ENCODE data around the gene MUC12. TPM values are rescaled to one million over a fixed set of nuclear protein-coding genes. Genes with fewer than 3 reads are reported as not detected.
"Not testable (repeated sequence)": the region's sequence is repeated elsewhere in the genome, so short reads cannot be mapped to it uniquely, and the experiment has no call there.

Gene MUC12
- total RNA-seq, 1 donor from 2014 or later, result not detected

- DNase-seq, result not testable (repeated sequence)
These were observed 94.8 kb downstream of the MUC12 start for GRCh38 chr7:101064176-101064550.

- not testable (repeated sequence) for DNase-seq
These were observed 95.8 kb downstream of the MUC12 start for GRCh38 chr7:101065162-101065561.

GRCh38 chr7:101066141-101066832, 96.9 kb downstream of the MUC12 start:
- no peak for DNase-seq

- DNase-seq, result no peak
These were observed 97.4 kb downstream of the MUC12 start for GRCh38 chr7:101066833-101067177.

- no peak for DNase-seq
These were observed 99.0 kb downstream of the MUC12 start for GRCh38 chr7:101068401-101068800.

Small RNA genes lying within 50 kb of the gene (small RNA-seq; reads per million reads assigned to genes)
- gene RPS29P15, result not detected

Other genes with a start within 250 kb of the MUC12 start
- not detected for gene EPO, start 249.1 kb upstream of the MUC12 start, total RNA-seq
- not detected for gene ZAN, start 236.0 kb upstream of the MUC12 start, total RNA-seq
- 8.4 TPM for gene EPHB4, start 142.0 kb upstream of the MUC12 start, total RNA-seq
- 30.1 TPM for gene SLC12A9, start 116.9 kb upstream of the MUC12 start, total RNA-seq
- gene TRIP6, start 102.2 kb upstream of the MUC12 start, total RNA-seq, result 5.8 TPM
- gene SRRT, start 94.5 kb upstream of the MUC12 start, total RNA-seq, result 29.5 TPM
- gene UFSP1, start 79.8 kb upstream of the MUC12 start, total RNA-seq, result 2.5 TPM
- gene ACHE, start 73.7 kb upstream of the MUC12 start, total RNA-seq, result 16.1 TPM
- gene MUC3A, start 20.0 kb upstream of the MUC12 start, total RNA-seq, result 0.47 TPM
- not detected for gene MUC17, start 50.5 kb downstream of the MUC12 start, total RNA-seq
- 1.1 TPM for gene TRIM56, start 115.9 kb downstream of the MUC12 start, total RNA-seq
- gene SERPINE1, start 157.5 kb downstream of the MUC12 start, total RNA-seq, result 0.78 TPM
- 93.4 TPM for gene AP1S1, start 184.9 kb downstream of the MUC12 start, total RNA-seq
- 9.7 TPM for gene VGF, start 196.0 kb downstream of the MUC12 start, total RNA-seq
- 1.2 TPM for gene NAT16, start 210.7 kb downstream of the MUC12 start, total RNA-seq
- gene MOGAT3, start 231.5 kb downstream of the MUC12 start, total RNA-seq, result not detected
- 10.5 TPM for gene PLOD3, start 248.0 kb downstream of the MUC12 start, total RNA-seq
- gene ZNHIT1, start 248.6 kb downstream of the MUC12 start, total RNA-seq, result 35.7 TPM